GM23248 (cell line): ENCODE results near the gene GTF2IRD1. TPM values are rescaled to one million over a fixed set of nuclear protein-coding genes. Genes with fewer than 3 reads are reported as not detected.

Experiments used
- DNase-seq: peaks from one replicate; pipeline ENCODE4 v3.0.0-alpha.2; 2015
- H2AFZ ChIP-seq: fragments of 200-600 bp; sonication (generic); 2 replicates; pipeline ENCODE4 v1.6.1; 2016; ENCODE audit warnings: antibody characterized with exemption
- H3F3A ChIP-seq: fragments of 200-600 bp; sonication (generic); 2 replicates; pipeline ENCODE4 v1.6.1; 2016; ENCODE audit warnings: mild to moderate bottlenecking, antibody characterized with exemption, mixed run types; ENCODE audit not compliant: insufficient read depth
- H3K27ac ChIP-seq: fragments of 200-600 bp; sonication (generic); 2 replicates; pipeline ENCODE4 v1.5.1; 2016; ENCODE audit warnings: mild to moderate bottlenecking
- H3K27me3 ChIP-seq: fragments of 200-600 bp; sonication (generic); replicated peaks from 2 replicates; pipeline ENCODE4 v1.6.1; 2016; ENCODE audit warnings: mild to moderate bottlenecking; ENCODE audit not compliant: insufficient read depth
- H3K36me3 ChIP-seq: fragments of 200-600 bp; sonication (generic); 2 replicates; pipeline ENCODE4 v1.6.1; 2016; ENCODE audit warnings: low read depth, mild to moderate bottlenecking
- H3K4me1 ChIP-seq: fragments of 200-600 bp; sonication (generic); 2 replicates; pipeline ENCODE4 v1.6.1; 2016; ENCODE audit warnings: mild to moderate bottlenecking; ENCODE audit not compliant: insufficient read depth
- H3K4me2 ChIP-seq: fragments of 200-600 bp; sonication (generic); one replicate; pipeline ENCODE4 v1.6.1; 2016; ENCODE audit warnings: mild to moderate bottlenecking; ENCODE audit not compliant: unreplicated experiment
- H3K4me3 ChIP-seq: fragments of 200-600 bp; sonication (generic); 2 replicates; pipeline ENCODE4 v1.5.1; 2016; ENCODE audit warnings: mild to moderate bottlenecking
- H3K79me2 ChIP-seq: fragments of 200-600 bp; sonication (generic); 2 replicates; pipeline ENCODE4 v1.6.1; 2016; ENCODE audit warnings: mild to moderate bottlenecking; ENCODE audit not compliant: insufficient read depth
- H3K9ac ChIP-seq: fragments of 200-600 bp; sonication (generic); 2 replicates; pipeline ENCODE4 v1.6.1; 2016; ENCODE audit warnings: mild to moderate bottlenecking
- H3K9me2 ChIP-seq: fragments of 200-600 bp; sonication (generic); 2 replicates; pipeline ENCODE4 v1.6.1; 2016; ENCODE audit warnings: mixed run types, mild to moderate bottlenecking, moderate library complexity; ENCODE audit not compliant: insufficient read depth
- H3K9me3 ChIP-seq: fragments of 200-600 bp; sonication (generic); one replicate; pipeline ENCODE4 v1.6.1; 2017; ENCODE audit warnings: low read depth
- H4K20me1 ChIP-seq: fragments of 200-600 bp; sonication (generic); 2 replicates; pipeline ENCODE4 v1.6.0; 2016; ENCODE audit not compliant: insufficient read depth
- EZH2 ChIP-seq: fragments of 200-600 bp; sonication (generic); IDR thresholded peaks from 2 replicates; pipeline ENCODE4 v1.6.1; 2018; ENCODE audit warnings: antibody characterized with exemption, mild to moderate bottlenecking; ENCODE audit not compliant: insufficient read depth, poor library complexity, severe bottlenecking
- EZH2phosphoT487 ChIP-seq: fragments of 200-600 bp; sonication (generic); IDR thresholded peaks from 2 replicates; pipeline ENCODE4 v1.6.1; 2018; ENCODE audit warnings: antibody characterized with exemption, moderate library complexity, mild to moderate bottlenecking, low read depth; ENCODE audit not compliant: insufficient read depth
- WGBS, 2 experiments: methylation state at CpG; one replicate each; pipeline ENCODE4 v1.1.6; 2015 to 2017; ENCODE audit warnings: low lambda C conversion rate in 2 of 2, low coverage in 1 of 2; ENCODE audit errors: missing lambda C conversion rate in 2 of 2; 5-methylcytosine and 5-hydroxymethylcytosine counted together
- in situ Hi-C: fragments of 300-500 bp; cut with MboI; formaldehyde crosslinking; loops from 2 replicates; pipeline ENCODE4 v1.15.0; 2020
- polyA plus RNA-seq: library from polyadenylated mRNA; unstranded; fragments of >200 nt; fragmentation: Nextera tagmentation; extraction: Ambion mirVana; gene quantifications from 2 replicates; pipeline ENCODE4 v1.2.1, GENCODE V29; 2016
- total RNA-seq: library from RNA; depleted of rRNA; stranded (reverse); fragments of >200 nt; shearing (Covaris generic); gene quantifications from 2 replicates; pipeline ENCODE4 v1.2.3, GENCODE V29; 2014

Gene GTF2IRD1
- total and polyA plus RNA-seq, 2 experiments from 2014 or later = 3.7 to 6.6 TPM

DNA sequence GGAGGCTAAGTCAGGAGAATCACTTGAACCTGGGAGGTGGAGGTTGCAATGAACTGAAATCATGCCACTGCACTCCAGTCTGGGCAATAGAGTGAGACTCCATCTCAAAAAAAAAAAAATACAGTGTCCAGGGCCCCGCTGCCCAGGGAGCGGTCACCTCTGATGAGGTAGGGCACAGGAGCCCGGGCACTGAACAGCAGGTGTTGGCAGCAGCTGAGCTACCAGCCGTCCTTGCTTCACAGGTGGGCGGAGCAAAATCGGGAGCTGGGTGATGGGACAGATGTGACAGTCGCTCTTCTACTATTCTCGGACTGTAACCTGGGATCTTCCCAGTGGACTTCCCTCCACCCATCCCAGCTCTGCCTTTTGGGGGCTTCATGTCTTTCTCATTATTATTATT lies 49.4 kb downstream of the GTF2IRD1 start:
- no peak for TF ChIP-seq EZH2
- no peak for TF ChIP-seq EZH2phosphoT487
- Histone ChIP-seq H3K36me3 (no peaks in the 10 kb centered on the region), H2AFZ (no peak overlapping the region), H3K27me3 (no peaks in the 10 kb centered on the region), H3K9me3 (no peaks in the 10 kb centered on the region), H3K9me2 (no peaks in the 10 kb centered on the region), H3K79me2 (no peaks in the 10 kb centered on the region; the same call in 1 of the 2 replicates), H3F3A (no peaks in the 10 kb centered on the region), H4K20me1 (no peaks in the 10 kb centered on the region), H3K9ac (no peak overlapping the region), H3K4me1 (no peaks in the 10 kb centered on the region), H3K4me2 (no peak overlapping the region), H3K27ac (no peak overlapping the region), H3K4me3 (no peak overlapping the region)
- 93 to 96% methylated on average over 8 of the region's 8 CpGs for WGBS, 2 experiments
- in situ Hi-C loops = no loop called here
- no peak for DNase-seq

DNA sequence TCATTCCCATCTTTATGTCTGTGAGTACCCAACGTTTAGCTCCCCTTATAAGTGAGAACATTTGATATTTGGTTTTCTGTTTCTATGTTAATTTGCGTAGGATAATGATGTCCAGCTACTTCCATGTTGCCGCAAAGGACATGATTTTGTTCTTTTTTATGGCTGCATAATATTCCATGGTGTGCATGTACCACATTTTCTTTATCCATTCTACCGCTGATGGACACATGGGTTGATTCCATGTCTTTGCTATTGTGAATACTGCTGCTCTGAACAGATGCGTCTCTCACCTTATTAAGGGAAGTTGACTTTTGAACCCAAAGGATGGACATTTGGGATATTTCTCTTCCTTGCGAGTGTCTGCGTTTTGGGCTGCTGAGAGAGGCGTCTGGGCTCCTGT lies 50.2 kb downstream of the GTF2IRD1 start:
- Histone ChIP-seq H3K9me3 (no peaks in the 10 kb centered on the region), H3K4me3 (no peak overlapping the region), H3F3A (no peaks in the 10 kb centered on the region), H3K27me3 (no peaks in the 10 kb centered on the region), H3K9me2 (no peaks in the 10 kb centered on the region), H3K27ac (no peak overlapping the region), H3K9ac (no peak overlapping the region), H3K36me3 (no peaks in the 10 kb centered on the region), H3K4me1 (no peaks in the 10 kb centered on the region), H4K20me1 (no peaks in the 10 kb centered on the region), H3K4me2 (no peak overlapping the region), H3K79me2 (no peaks in the 10 kb centered on the region; the same call in 1 of the 2 replicates), H2AFZ (no peak overlapping the region)
- WGBS, 2 experiments = 97% methylated on average over 8 of the region's 8 CpGs
- in situ Hi-C loops = no loop called here
- TF ChIP-seq EZH2 (no peak), EZH2phosphoT487 (no peak)
- DNase-seq = no peak

DNA sequence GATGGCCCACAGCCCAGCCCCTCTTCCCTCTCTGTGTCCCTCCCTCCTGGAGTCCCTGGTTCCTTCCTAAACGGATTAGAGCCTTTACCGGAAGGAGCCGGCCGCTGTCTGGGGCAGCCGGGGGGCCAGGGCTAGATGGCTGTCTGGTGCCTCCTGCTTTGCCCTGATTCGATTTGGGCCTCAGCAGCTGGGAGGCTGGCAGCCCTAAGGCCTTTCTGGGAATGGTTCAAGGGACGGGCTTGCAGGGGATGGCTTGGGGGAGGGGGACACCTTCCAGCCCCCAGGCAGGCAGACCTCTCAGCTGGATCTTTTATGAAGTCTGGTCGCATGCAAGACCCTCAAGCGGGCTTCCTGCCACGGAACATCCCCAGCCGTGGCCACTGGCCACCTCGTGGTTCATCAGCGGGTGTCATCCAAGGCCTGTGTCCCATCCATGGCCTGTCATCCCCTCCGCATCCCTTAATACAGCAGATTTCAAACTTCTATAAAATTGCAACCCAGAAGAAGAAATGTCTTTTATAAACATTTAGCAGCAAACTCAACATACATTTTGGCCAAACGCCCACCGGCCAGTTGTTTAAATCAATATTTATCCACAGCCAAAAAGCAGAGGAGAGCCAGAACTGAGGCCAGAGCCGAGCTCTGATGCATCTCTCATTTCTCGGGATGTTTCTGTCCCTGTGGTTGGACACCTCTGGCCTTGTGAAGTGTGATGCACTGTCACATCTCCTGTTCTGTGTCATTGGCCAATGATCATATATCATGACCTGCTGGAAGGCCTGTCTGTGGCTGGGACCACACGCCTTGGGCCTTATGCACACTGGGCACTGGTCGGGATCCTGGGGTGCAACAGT lies 52.0 kb downstream of the GTF2IRD1 start:
- TF ChIP-seq EZH2phosphoT487 (no peak), EZH2 (no peak)
- Histone ChIP-seq H3F3A (no peaks in the 10 kb centered on the region), H3K27ac (no peak overlapping the region), H3K4me2 (no peak overlapping the region), H3K9me2 (no peaks in the 10 kb centered on the region), H4K20me1 (no peaks in the 10 kb centered on the region), H3K27me3 (no peaks in the 10 kb centered on the region), H2AFZ (no peak overlapping the region), H3K36me3 (no peaks in the 10 kb centered on the region), H3K79me2 (no peaks in the 10 kb centered on the region; the same call in 1 of the 2 replicates), H3K4me3 (no peak overlapping the region), H3K4me1 (no peaks in the 10 kb centered on the region), H3K9ac (no peak overlapping the region), H3K9me3 (no peaks in the 10 kb centered on the region)
- DNase-seq = no peak
- 93% methylated on average over 20 of the region's 20 CpGs for WGBS, 2 experiments
- in situ Hi-C loops = no loop called here

DNA sequence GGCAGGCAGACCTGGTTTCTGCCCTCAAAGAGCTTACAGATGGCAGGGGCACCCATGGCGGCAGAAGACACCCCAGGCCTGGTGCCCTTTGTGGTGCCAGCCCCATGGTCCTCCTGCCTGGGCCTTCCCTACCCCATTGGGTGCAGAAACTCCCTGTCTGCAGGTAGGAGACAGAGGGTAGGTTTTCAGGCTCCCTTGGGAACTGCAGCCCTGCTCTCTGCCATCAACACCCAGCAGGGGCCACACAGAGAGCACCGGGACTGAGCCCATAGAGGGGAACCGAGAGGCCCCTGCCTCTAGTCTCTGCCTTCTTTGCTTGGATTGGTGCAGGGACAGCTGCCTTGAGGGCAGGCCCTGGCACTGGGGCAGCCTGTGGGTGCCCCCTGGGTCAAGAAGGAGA lies 52.6 kb downstream of the GTF2IRD1 start:
- H3K9me3 ChIP-seq = no peaks in the 10 kb centered on the region
- no peak overlapping the region for H2AFZ ChIP-seq
- H3K27ac ChIP-seq = no peak overlapping the region
- in situ Hi-C loops = no loop called here
- no peak for DNase-seq
- H3K9me2 ChIP-seq = no peaks in the 10 kb centered on the region
- H3K4me3 ChIP-seq = no peak overlapping the region
- no peaks in the 10 kb centered on the region for H3K27me3 ChIP-seq
- H3K36me3 ChIP-seq = no peaks in the 10 kb centered on the region
- H3K79me2 ChIP-seq = no peaks in the 10 kb centered on the region
- no peaks in the 10 kb centered on the region for H3F3A ChIP-seq
- no peaks in the 10 kb centered on the region for H3K4me1 ChIP-seq
- WGBS, 2 experiments = 72 to 77% methylated on average over 3 of the region's 3 CpGs
- no peaks in the 10 kb centered on the region for H4K20me1 ChIP-seq
- H3K9ac ChIP-seq = no peak overlapping the region
- no peak overlapping the region for H3K4me2 ChIP-seq
- TF ChIP-seq EZH2phosphoT487 (no peak), EZH2 (no peak)
